ENCODE results near the gene EGFL7. TPM values are rescaled to one million over a fixed set of nuclear protein-coding genes. Genes with fewer than 3 reads are reported as not detected.

Gene EGFL7
- polyA plus RNA-seq, 3 donors, result 1.3 to 2.8 (median 2.2) TPM

GRCh38 chr9:136682710-136683109 lies 20.0 kb downstream of the EGFL7 start:
- H3K4me3 ChIP-seq (replicated peaks in 1 of 3; ENCODE audit: low read depth in 2 of 3, low read length in 3 of 3), result no peak overlapping the region
- peaks cover 43% of the 10 kb centered on the region for H3K4me1 Mint-ChIP-seq
- no peaks in the 10 kb centered on the region for H3K9me3 ChIP-seq (replicated peaks in 1 of 2; ENCODE audit: control insufficient read depth in 1 of 2, insufficient read depth in 1 of 2, low read length in 2 of 2)
- no peak overlapping the region for H3K27ac ChIP-seq (ENCODE audit: low read depth in 1 of 2, low read length in 2 of 2)
- H3K9me3 Mint-ChIP-seq, result no peaks in the 10 kb centered on the region
- peaks cover 48 to 69% of the 10 kb centered on the region in 2 donors for H3K4me1 ChIP-seq (ENCODE audit: control insufficient read depth in 1 of 2, insufficient read depth in 2 of 2, low read length in 2 of 2)
- H3K4me2 ChIP-seq (replicated peaks; ENCODE audit: extremely low read depth, low read length, poor library complexity, severe bottlenecking), result no peak overlapping the region
- intact Hi-C loops (cut with micrococcal nuclease), result no loop called here
- TF ChIP-seq, protein P1, sequence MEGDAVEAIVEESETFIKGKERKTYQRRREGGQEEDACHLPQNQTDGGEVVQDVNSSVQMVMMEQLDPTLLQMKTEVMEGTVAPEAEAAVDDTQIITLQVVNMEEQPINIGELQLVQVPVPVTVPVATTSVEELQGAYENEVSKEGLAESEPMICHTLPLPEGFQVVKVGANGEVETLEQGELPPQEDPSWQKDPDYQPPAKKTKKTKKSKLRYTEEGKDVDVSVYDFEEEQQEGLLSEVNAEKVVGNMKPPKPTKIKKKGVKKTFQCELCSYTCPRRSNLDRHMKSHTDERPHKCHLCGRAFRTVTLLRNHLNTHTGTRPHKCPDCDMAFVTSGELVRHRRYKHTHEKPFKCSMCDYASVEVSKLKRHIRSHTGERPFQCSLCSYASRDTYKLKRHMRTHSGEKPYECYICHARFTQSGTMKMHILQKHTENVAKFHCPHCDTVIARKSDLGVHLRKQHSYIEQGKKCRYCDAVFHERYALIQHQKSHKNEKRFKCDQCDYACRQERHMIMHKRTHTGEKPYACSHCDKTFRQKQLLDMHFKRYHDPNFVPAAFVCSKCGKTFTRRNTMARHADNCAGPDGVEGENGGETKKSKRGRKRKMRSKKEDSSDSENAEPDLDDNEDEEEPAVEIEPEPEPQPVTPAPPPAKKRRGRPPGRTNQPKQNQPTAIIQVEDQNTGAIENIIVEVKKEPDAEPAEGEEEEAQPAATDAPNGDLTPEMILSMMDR (IDR thresholded peaks at IDR 0.05), result no peak
- H3K4me3 Mint-ChIP-seq, result no peak overlapping the region
- H3K27ac Mint-ChIP-seq, result no peak overlapping the region
- H4K20me1 ChIP-seq (ENCODE audit: insufficient read depth, low read length), result peaks cover 75% of the 10 kb centered on the region
- no peak for DNase-seq
- WGBS (ENCODE audit: insufficient coverage), result 91% methylated on average over 4 of the region's 10 CpGs
- peaks cover 0 to 13% of the 10 kb centered on the region in 2 donors for H3K36me3 ChIP-seq (replicated peaks in 1 of 2; ENCODE audit: control insufficient read depth in 1 of 2, insufficient read depth in 2 of 2, low read length in 2 of 2)
- peaks cover 0 to 15% of the 10 kb centered on the region in 2 donors for H3K36me3 Mint-ChIP-seq
- peaks cover 82% of the 10 kb centered on the region for H3K79me2 ChIP-seq (ENCODE audit: insufficient read depth, low read length)
- H2AFZ ChIP-seq (ENCODE audit: insufficient read depth, low read depth, low read length, poor library complexity, severe bottlenecking), result no peak overlapping the region
- H3K9ac ChIP-seq (ENCODE audit: insufficient read depth, low read length, poor library complexity, severe bottlenecking), result no peak overlapping the region
- H3K27me3 Mint-ChIP-seq (ENCODE audit: low read depth in 3 of 3), result no peaks in the 10 kb centered on the region
- H3K27me3 ChIP-seq (ENCODE audit: control insufficient read depth in 2 of 2, insufficient read depth in 2 of 2, low read length in 2 of 2), result no peaks in the 10 kb centered on the region

DNA sequence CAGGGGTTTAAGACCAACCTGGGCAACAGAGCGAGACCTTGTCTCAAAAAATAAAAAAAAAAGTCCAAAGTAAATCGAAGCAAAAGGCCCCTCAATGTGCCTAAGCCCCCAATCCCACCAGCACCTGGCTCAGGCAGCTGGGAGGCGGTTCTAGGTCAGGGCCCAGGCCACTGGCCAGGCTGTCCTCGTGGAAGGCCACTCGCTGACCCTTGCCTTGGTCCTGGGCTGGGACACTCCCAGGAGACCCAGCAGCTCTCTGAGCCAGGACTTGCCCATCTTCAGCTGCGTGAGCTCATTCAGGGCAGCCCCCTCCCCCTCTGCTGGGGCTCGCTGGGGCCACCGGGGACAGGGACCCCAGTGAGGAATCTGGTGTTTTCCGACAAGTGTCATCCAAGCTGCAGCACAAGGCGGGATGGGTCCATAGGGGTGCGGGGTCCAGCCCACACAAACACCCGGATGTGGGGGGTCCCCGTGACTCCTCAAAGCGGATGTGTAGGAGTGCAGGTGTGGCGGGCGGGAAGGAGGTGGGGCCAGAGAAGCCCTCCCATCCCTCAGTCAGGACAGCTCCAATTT lies 20.5 kb downstream of the EGFL7 start:
- Mint-ChIP-seq H3K9me3 (peaks cover 0 to 3% (median 0%) of the 10 kb centered on the region in 7 donors), H3K27ac (no peak overlapping the region), H3K27me3 (ENCODE audit: low read depth in 3 of 3) (no peaks in the 10 kb centered on the region), H3K4me3 (no peak overlapping the region), H3K4me1 (peaks cover 47% of the 10 kb centered on the region), H3K36me3 (peaks cover 0 to 12% of the 10 kb centered on the region in 2 donors)
- Histone ChIP-seq H3K4me1 (ENCODE audit: control insufficient read depth in 1 of 2, insufficient read depth in 2 of 2, low read length in 2 of 2) (peaks cover 50 to 70% of the 10 kb centered on the region in 2 donors), H3K4me3 (replicated peaks in 1 of 3; ENCODE audit: low read depth in 2 of 3, low read length in 3 of 3) (no peak overlapping the region), H2AFZ (ENCODE audit: insufficient read depth, low read depth, low read length, poor library complexity, severe bottlenecking) (no peak overlapping the region), H3K79me2 (ENCODE audit: insufficient read depth, low read length) (peaks cover 76% of the 10 kb centered on the region), H3K27me3 (ENCODE audit: control insufficient read depth in 2 of 2, insufficient read depth in 2 of 2, low read length in 2 of 2) (no peaks in the 10 kb centered on the region), H3K9ac (ENCODE audit: insufficient read depth, low read length, poor library complexity, severe bottlenecking) (no peak overlapping the region), H3K4me2 (replicated peaks; ENCODE audit: extremely low read depth, low read length, poor library complexity, severe bottlenecking) (no peak overlapping the region), H3K36me3 (replicated peaks in 1 of 2; ENCODE audit: control insufficient read depth in 1 of 2, insufficient read depth in 2 of 2, low read length in 2 of 2) (peaks cover 0 to 13% of the 10 kb centered on the region in 2 donors), H3K27ac (ENCODE audit: low read depth in 1 of 2, low read length in 2 of 2) (no peak overlapping the region), H4K20me1 (ENCODE audit: insufficient read depth, low read length) (peaks cover 70% of the 10 kb centered on the region), H3K9me3 (replicated peaks in 1 of 2; ENCODE audit: control insufficient read depth in 1 of 2, insufficient read depth in 1 of 2, low read length in 2 of 2) (no peaks in the 10 kb centered on the region)
- TF ChIP-seq, protein P1 (IDR thresholded peaks at IDR 0.05), result no peak
- no peak for DNase-seq
- WGBS (ENCODE audit: insufficient coverage), result 99% methylated on average over 10 of the region's 16 CpGs
- intact Hi-C loops (cut with micrococcal nuclease), result no loop called here
